SJCRH30 (cell line): ENCODE data around the gene COQ7. TPM values are rescaled to one million over a fixed set of nuclear protein-coding genes. Genes with fewer than 3 reads are reported as not detected.
A peak's percentile ranks its signal among the peaks of the same experiment; 100 is the strongest.

ENCODE experiments used
- DNase-seq, 2 experiments: peaks; one replicate each; pipeline ENCODE4 v3.0.0-alpha.2; 2015 to 2020
- H3K27ac ChIP-seq: fragments of 250-450 bp; sonication (Bioruptor Pico); 2 replicates; pipeline ENCODE4 v1.5.1; 2020; ENCODE audit warnings: mild to moderate bottlenecking, moderate library complexity
- H3K27me3 ChIP-seq: fragments of 250-450 bp; sonication (Bioruptor Pico); 2 replicates; pipeline ENCODE4 v1.5.1; 2020; ENCODE audit warnings: mild to moderate bottlenecking, moderate library complexity
- H3K36me3 ChIP-seq: fragments of 250-450 bp; sonication (Bioruptor Pico); 2 replicates; pipeline ENCODE4 v1.5.1; 2020; ENCODE audit warnings: mild to moderate bottlenecking, moderate library complexity
- H3K4me1 ChIP-seq: fragments of 250-450 bp; sonication (Bioruptor Pico); 2 replicates; pipeline ENCODE4 v1.5.1; 2020; ENCODE audit warnings: mild to moderate bottlenecking, moderate library complexity
- H3K4me3 ChIP-seq: fragments of 250-450 bp; sonication (Bioruptor Pico); 2 replicates; pipeline ENCODE4 v1.5.1; 2020; ENCODE audit warnings: mild to moderate bottlenecking, moderate library complexity
- H3K9me3 ChIP-seq: fragments of 250-450 bp; sonication (Bioruptor Pico); replicated peaks from 2 replicates; pipeline ENCODE4 v1.5.1; 2020; ENCODE audit warnings: mild to moderate bottlenecking, moderate library complexity
- total RNA-seq: library from RNA; depleted of rRNA; stranded (reverse); fragments of >200 nt; shearing (Covaris generic); gene quantifications from 2 replicates; pipeline ENCODE4 v1.2.3, GENCODE V29; 2014

COQ7 gene
- total RNA-seq, 1 experiment from 2014 or later: 21.5 TPM

GRCh38 chr16:19113577-19114358 is 46.4 kb downstream of the COQ7 start, which contains the start of gene ITPRIPL2:
TSS of gene ITPRIPL2 (plus strand) at chr16:19113964. CDS start at chr16:19114462, 498 bp downstream.
- Histone ChIP-seq H3K4me1 (peaks cover 23% of the 10 kb centered on the region), H3K4me3 (peak within 1 kb of the TSS; percentile 56), H3K27ac (peak within 1 kb of the TSS; percentile 37; the same call in 1 of the 2 replicates), H3K36me3 (no peaks in the 10 kb centered on the region), H3K9me3 (no peaks in the 10 kb centered on the region), H3K27me3 (no peaks in the 10 kb centered on the region)
- DNase-seq: peak; percentile 48 to 59

DNA sequence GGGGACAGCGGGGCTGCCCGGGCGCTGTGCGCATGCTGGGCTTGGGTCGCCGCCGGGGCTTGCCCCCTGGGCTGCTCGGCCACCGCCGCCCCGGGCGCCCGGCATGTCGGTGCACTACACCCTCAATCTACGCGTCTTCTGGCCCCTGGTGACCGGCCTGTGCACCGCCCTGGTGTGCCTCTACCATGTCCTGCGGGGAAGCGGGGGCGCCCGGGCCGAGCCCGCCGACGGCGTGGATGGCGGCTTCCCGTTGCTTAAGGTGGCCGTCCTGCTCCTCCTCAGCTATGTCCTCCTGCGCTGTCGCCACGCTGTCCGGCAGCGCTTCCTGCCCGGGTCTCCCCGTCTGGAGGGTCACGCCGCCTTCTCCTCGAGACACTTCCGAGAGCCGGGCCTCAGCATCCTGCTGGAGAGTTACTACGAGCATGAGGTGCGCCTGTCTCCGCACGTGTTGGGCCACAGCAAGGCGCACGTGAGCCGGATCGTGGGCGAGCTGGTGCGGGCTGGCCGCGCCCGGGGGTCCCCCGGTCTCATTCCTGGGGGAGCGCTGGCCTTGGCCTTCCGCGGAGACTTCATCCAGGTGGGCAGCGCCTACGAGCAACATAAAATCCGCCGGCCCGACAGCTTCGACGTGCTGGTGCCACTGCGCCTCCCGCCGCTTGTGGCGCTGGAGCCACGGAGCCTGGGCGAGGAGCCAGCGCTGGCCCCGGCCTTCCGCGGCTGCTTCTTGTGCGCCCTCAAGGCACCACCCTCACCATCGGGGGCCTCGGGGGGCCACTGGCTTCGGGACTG is 47.1 kb downstream of the COQ7 start:
- H3K27ac ChIP-seq: no peak overlapping the region
- H3K36me3 ChIP-seq: no peaks in the 10 kb centered on the region
- peak overlapping the region; percentile 56 for H3K4me3 ChIP-seq
- no peaks in the 10 kb centered on the region for H3K27me3 ChIP-seq
- H3K4me1 ChIP-seq: peaks cover 27% of the 10 kb centered on the region
- DNase-seq: no peak
- H3K9me3 ChIP-seq: no peaks in the 10 kb centered on the region

DNA sequence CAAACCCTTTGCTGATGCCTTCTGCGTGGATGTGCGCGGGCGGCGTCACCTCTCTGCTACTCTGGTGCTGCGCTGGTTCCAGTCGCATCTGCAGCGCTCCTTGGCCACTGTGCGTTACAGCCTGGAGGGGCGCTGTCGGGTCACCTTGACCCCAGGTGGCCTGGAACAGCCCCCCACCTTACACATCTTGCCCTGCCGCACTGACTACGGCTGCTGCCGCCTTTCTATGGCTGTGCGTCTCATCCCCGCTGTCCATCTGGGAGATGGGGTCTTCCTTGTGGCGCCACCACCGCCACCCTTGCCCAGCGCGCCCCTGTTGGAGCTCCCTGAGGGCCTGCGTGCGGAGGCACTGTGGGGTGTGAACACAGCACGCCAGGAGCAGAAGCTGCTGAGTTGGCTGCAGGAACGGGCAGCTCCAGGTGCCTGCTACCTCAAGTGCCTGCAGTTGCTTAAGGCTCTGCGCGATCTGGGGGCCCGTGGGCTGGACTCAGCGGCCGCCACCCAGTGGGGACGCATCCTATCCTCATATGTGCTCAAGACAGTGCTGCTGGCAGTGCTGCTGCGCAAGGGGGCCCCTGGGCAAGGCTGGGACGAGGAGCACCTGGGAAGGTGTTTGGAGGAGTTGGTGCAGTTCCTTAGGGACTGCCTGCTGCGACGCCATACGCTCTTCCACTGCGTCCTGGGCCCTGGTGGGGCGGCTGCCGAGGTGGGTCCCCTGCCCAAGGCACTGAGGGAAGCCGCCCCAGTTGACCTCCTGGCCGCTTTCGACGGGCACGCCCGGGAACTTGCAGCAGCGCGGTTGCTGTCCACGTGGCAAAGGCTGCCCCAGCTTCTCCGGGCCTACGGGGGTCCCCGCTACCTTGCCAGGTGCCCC is 48.0 kb downstream of the COQ7 start:
- Histone ChIP-seq H3K9me3 (no peaks in the 10 kb centered on the region), H3K4me3 (no peak overlapping the region), H3K36me3 (no peaks in the 10 kb centered on the region), H3K4me1 (peaks cover 27% of the 10 kb centered on the region), H3K27me3 (no peaks in the 10 kb centered on the region), H3K27ac (no peak overlapping the region)
- no peak for DNase-seq

DNA sequence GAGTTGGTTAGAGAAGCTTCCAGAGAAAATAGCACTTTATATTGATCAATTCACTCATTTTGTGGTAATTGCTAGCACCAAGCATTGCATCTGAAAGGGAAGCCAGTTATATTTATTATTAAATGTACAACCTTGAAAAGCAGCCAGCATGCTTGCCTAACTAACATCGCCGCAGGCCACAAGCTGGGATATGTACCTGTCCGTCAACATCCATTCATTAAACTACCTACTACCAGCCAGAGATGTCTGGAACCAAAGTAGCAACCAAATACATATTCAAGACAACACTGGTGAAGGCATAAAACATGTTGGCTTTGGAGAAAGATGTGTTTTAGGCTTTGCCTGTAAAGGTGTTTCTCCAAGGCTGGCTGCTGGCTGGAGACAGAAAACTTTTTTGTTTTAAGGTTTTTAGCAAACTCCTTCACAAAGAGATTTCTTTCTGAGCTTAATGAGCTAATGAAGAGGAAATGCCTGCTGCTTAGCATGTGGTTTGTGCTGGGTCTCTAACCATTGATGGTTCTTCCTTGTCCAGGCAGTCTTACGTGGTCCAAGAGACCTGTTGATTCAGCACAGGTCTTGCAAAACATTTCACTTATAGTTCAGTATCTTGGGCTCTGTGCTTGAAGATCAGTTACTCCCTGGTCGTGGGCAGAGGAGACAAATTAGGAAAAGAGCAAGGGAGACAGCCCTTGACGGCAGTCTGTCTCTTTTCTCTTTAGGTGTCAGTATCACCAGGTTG is 49.5 kb downstream of the COQ7 start:
- no peaks in the 10 kb centered on the region for H3K36me3 ChIP-seq
- H3K4me3 ChIP-seq: no peak overlapping the region
- H3K4me1 ChIP-seq: peaks cover 30% of the 10 kb centered on the region
- H3K27me3 ChIP-seq: no peaks in the 10 kb centered on the region
- no peaks in the 10 kb centered on the region for H3K9me3 ChIP-seq
- DNase-seq: no peak
- H3K27ac ChIP-seq: peak overlapping the region; percentile 30; the same call in 1 of the 2 replicates

GRCh38 chr16:19118938-19119431 is 51.6 kb downstream of the COQ7 start:
- no peaks in the 10 kb centered on the region for H3K36me3 ChIP-seq
- H3K27ac ChIP-seq: peak overlapping the region; percentile 2; the same call in 1 of the 2 replicates
- peak overlapping the region; percentile 32 for H3K4me3 ChIP-seq
- no peak for DNase-seq
- no peaks in the 10 kb centered on the region for H3K9me3 ChIP-seq
- peaks cover 30% of the 10 kb centered on the region for H3K4me1 ChIP-seq
- no peaks in the 10 kb centered on the region for H3K27me3 ChIP-seq

DNA sequence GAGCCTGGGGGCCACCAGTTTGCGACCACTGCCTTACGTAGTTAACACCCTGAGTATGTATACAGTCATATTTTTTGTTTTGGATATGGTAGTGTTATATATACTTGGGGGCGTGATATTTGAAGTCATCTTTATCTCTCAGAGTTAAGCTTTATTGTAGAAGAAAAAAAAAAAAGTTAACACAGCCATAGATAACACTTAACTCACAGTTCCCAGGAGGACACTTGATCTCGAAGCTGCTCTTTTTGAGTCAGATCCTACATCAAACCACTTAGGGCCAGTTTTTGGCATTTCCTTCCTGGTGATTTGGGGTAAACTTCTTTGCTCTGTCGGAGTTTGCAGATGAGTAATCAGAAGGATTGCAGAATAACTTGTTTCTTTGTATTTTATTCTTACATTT is 52.1 kb downstream of the COQ7 start:
- Histone ChIP-seq H3K27me3 (no peaks in the 10 kb centered on the region), H3K36me3 (no peaks in the 10 kb centered on the region), H3K9me3 (no peaks in the 10 kb centered on the region), H3K27ac (no peak overlapping the region), H3K4me1 (peaks cover 30% of the 10 kb centered on the region), H3K4me3 (no peak overlapping the region)
- DNase-seq: no peak

- no peaks in the 10 kb centered on the region for H3K27me3 ChIP-seq
- peaks cover 8% of the 10 kb centered on the region for H3K4me1 ChIP-seq
- no peak for DNase-seq
- no peak overlapping the region for H3K4me3 ChIP-seq
- no peak overlapping the region for H3K27ac ChIP-seq
- H3K36me3 ChIP-seq: no peaks in the 10 kb centered on the region
- 0 out of 2 replicates have a peak, but pooled peaks cover 4% of the 10 kb centered on the region for H3K9me3 ChIP-seq
Observed at GRCh38 chr16:19123535-19124178, 56.2 kb downstream of the COQ7 start.

GRCh38 chr16:19126300-19126699 is 58.9 kb downstream of the COQ7 start:
- Histone ChIP-seq H3K9me3 (0 out of 2 replicates have a peak, but pooled peaks cover 4% of the 10 kb centered on the region), H3K36me3 (no peaks in the 10 kb centered on the region), H3K27me3 (no peaks in the 10 kb centered on the region), H3K4me1 (peaks cover 13% of the 10 kb centered on the region), H3K27ac (no peak overlapping the region), H3K4me3 (no peak overlapping the region)
- DNase-seq: no peak

- DNase-seq: no peak
- Histone ChIP-seq H3K27ac (no peak overlapping the region), H3K27me3 (no peaks in the 10 kb centered on the region), H3K4me3 (no peak overlapping the region), H3K36me3 (no peaks in the 10 kb centered on the region), H3K4me1 (peaks cover 18% of the 10 kb centered on the region), H3K9me3 (0 out of 2 replicates have a peak, but pooled peaks cover 4% of the 10 kb centered on the region)
Observed at GRCh38 chr16:19127205-19127604, 59.8 kb downstream of the COQ7 start.

GRCh38 chr16:19127674-19128131 is 60.3 kb downstream of the COQ7 start:
- peaks cover 23% of the 10 kb centered on the region for H3K4me1 ChIP-seq
- H3K9me3 ChIP-seq: 0 out of 2 replicates have a peak, but pooled peaks cover 4% of the 10 kb centered on the region
- no peak for DNase-seq
- no peaks in the 10 kb centered on the region for H3K27me3 ChIP-seq
- H3K36me3 ChIP-seq: no peaks in the 10 kb centered on the region
- H3K27ac ChIP-seq: no peak overlapping the region
- H3K4me3 ChIP-seq: no peak overlapping the region

DNA sequence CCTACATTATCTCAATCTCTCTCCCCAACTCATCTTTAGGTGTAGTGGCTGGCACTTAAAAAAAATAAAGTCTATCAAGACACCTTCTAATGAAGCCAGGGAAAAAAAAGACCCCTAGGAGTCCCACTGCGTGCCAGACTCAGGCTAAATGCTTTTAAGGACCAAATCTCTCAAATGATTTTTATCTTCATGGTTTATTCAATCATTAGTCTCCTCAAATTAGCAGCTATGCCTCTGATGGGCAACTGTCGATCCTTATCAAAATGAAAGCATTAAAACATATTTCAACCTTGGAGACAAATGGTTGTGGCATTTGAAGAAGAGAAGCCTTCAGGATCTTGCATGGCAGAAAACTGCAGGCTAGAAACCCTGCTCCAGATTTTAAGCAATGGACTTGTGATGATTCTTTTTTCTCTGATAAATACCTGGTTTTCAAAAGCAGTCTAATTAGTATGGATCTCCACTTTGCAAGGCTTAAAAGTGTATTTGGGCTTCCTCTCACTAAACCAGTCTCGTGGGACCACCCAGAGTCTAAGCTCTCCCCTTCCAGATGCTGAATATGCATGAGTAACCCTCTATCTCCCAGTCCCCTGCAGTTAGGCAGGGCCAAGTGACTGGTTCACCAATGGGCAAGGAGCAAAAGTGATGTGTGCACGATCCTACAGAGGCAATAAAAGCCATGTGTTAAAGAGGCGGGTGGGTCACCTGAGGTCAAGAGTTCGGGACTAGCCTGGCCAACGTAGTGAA is 61.2 kb downstream of the COQ7 start:
- no peak overlapping the region for H3K4me3 ChIP-seq
- no peaks in the 10 kb centered on the region for H3K27me3 ChIP-seq
- H3K27ac ChIP-seq: no peak overlapping the region
- no peaks in the 10 kb centered on the region for H3K36me3 ChIP-seq
- 0 out of 2 replicates have a peak, but pooled peaks cover 4% of the 10 kb centered on the region for H3K9me3 ChIP-seq
- DNase-seq: no peak
- peaks cover 25% of the 10 kb centered on the region for H3K4me1 ChIP-seq
